Mesenchymal stem cell (in vitro differentiated cells and primary cell): Measurements from ENCODE around the gene EDEM1.
A peak's percentile ranks its signal among the peaks of the same experiment; 100 is the strongest.
"Not testable (repeated sequence)": the region's sequence is repeated elsewhere in the genome, so short reads cannot be mapped to it uniquely, and the experiment has no call there.

ENCODE experiments used
- DNase-seq: peaks from one replicate; pipeline ENCODE4 v3.0.0-alpha.2; 2013
- H2AFZ ChIP-seq: one replicate; pipeline ENCODE4 v1.6.1; 2013; ENCODE audit warnings: low read depth, mild to moderate bottlenecking, control low read depth, inconsistent platforms, low read length, moderate library complexity
- H2AK5ac ChIP-seq: 2 replicates; pipeline ENCODE4 v1.6.1; 2013; ENCODE audit warnings: low read length, moderate library complexity, mild to moderate bottlenecking, inconsistent platforms; ENCODE audit not compliant: severe bottlenecking
- H2BK120ac ChIP-seq: one replicate; pipeline ENCODE4 v1.6.1; 2013; ENCODE audit warnings: low read depth, mild to moderate bottlenecking, inconsistent platforms, low read length, moderate library complexity
- H2BK12ac ChIP-seq, 2 experiments: one replicate each; pipeline ENCODE4 v1.6.1; 2013; ENCODE audit warnings: inconsistent platforms in 2 of 2, low read length in 2 of 2, mild to moderate bottlenecking in 2 of 2, moderate library complexity in 2 of 2, control low read depth in 1 of 2
- H2BK15ac ChIP-seq: one replicate; pipeline ENCODE4 v1.6.1; 2013; ENCODE audit warnings: mild to moderate bottlenecking, low read depth, inconsistent platforms; ENCODE audit not compliant: poor library complexity, severe bottlenecking
- H2BK5ac ChIP-seq: 2 replicates; pipeline ENCODE4 v1.6.1; 2013; ENCODE audit warnings: low read depth, mild to moderate bottlenecking, low read length, control low read depth, inconsistent platforms; ENCODE audit not compliant: poor library complexity, severe bottlenecking
- H3K14ac ChIP-seq, 2 experiments: one replicate each; pipeline ENCODE4 v1.6.1; 2013; ENCODE audit warnings: inconsistent platforms in 2 of 2, low read length in 2 of 2, control low read depth in 1 of 2, mild to moderate bottlenecking in 1 of 2, moderate library complexity in 1 of 2
- H3K18ac ChIP-seq, 2 experiments: one replicate each; pipeline ENCODE4 v1.6.1; 2013; ENCODE audit warnings: inconsistent platforms in 2 of 2, low read length in 2 of 2, control low read depth in 1 of 2, low read depth in 1 of 2, mild to moderate bottlenecking in 1 of 2
- H3K23ac ChIP-seq, 2 experiments: one replicate each; pipeline ENCODE4 v1.6.1; 2013; ENCODE audit warnings: inconsistent platforms in 2 of 2, low read length in 2 of 2, mild to moderate bottlenecking in 2 of 2, moderate library complexity in 2 of 2, control low read depth in 1 of 2
- H3K27ac ChIP-seq: 2 replicates; pipeline ENCODE4 v1.5.1; 2013; ENCODE audit warnings: mild to moderate bottlenecking, moderate library complexity, low read length, control low read depth, inconsistent platforms; ENCODE audit not compliant: poor library complexity, severe bottlenecking
- H3K27me3 ChIP-seq, 2 experiments: 2 replicates each; pipeline versions ENCODE4 v1.6.1 to v1.7.0; 2013; ENCODE audit warnings: low read length in 2 of 2, mild to moderate bottlenecking in 2 of 2, moderate library complexity in 2 of 2, control low read depth in 1 of 2, inconsistent platforms in 1 of 2; ENCODE audit not compliant: control insufficient read depth in 1 of 2, insufficient read depth in 1 of 2
- H3K36me3 ChIP-seq, 2 experiments: 2 replicates each; pipeline versions ENCODE4 v1.6.1 to v1.7.0; 2013; ENCODE audit warnings: low read length in 2 of 2, control low read depth in 1 of 2, inconsistent platforms in 1 of 2, low read depth in 1 of 2, mild to moderate bottlenecking in 1 of 2; ENCODE audit not compliant: insufficient read depth in 2 of 2, control insufficient read depth in 1 of 2
- H3K4ac ChIP-seq, 2 experiments: one replicate each; pipeline ENCODE4 v1.6.1; 2013; ENCODE audit warnings: inconsistent platforms in 2 of 2, low read length in 2 of 2, mild to moderate bottlenecking in 2 of 2, moderate library complexity in 2 of 2, control low read depth in 1 of 2, low read depth in 1 of 2
- H3K4me1 ChIP-seq: 2 replicates; pipeline ENCODE4 v1.6.1; 2013; ENCODE audit warnings: low read depth, low read length, control low read depth; ENCODE audit not compliant: control insufficient read depth, insufficient read depth
- H3K4me2 ChIP-seq: 2 replicates; pipeline ENCODE4 v1.6.1; 2013; ENCODE audit warnings: low read length, mild to moderate bottlenecking, inconsistent platforms; ENCODE audit not compliant: poor library complexity, severe bottlenecking
- H3K4me3 ChIP-seq, 2 experiments: 2 replicates each; pipeline versions ENCODE4 v1.5.1 to v1.7.0; 2013; ENCODE audit warnings: low read length in 2 of 2, mild to moderate bottlenecking in 2 of 2, control low read depth in 1 of 2, low read depth in 1 of 2; ENCODE audit not compliant: insufficient read depth in 1 of 2
- H3K79me1 ChIP-seq: replicated peaks from 2 replicates; pipeline ENCODE4 v1.6.1; 2013; ENCODE audit warnings: mild to moderate bottlenecking, control low read depth, low read length, inconsistent platforms; ENCODE audit not compliant: poor library complexity, severe bottlenecking
- H3K9ac ChIP-seq: 2 replicates; pipeline ENCODE4 v1.7.0; 2013; ENCODE audit warnings: mild to moderate bottlenecking, low read length, moderate library complexity
- H3K9me3 ChIP-seq: 2 replicates; pipeline ENCODE4 v1.7.0; 2013; ENCODE audit warnings: mild to moderate bottlenecking, low read length; ENCODE audit not compliant: control insufficient read depth
- H4K8ac ChIP-seq: one replicate; pipeline ENCODE4 v1.6.1; 2013; ENCODE audit warnings: inconsistent platforms, mild to moderate bottlenecking, low read length, moderate library complexity
- H4K91ac ChIP-seq: one replicate; pipeline ENCODE4 v1.6.1; 2013; ENCODE audit warnings: mild to moderate bottlenecking, low read length, inconsistent platforms
- WGBS: methylation state at CpG from one replicate; pipeline ENCODE4 v1.1.7; 2013; ENCODE audit warnings: mixed read lengths; 5-methylcytosine and 5-hydroxymethylcytosine counted together

The EDEM1 gene

GRCh38 chr3:5183714-5184113 lies 3.8 kb upstream of the EDEM1 start:
- H3K4me2 ChIP-seq, H3K18ac ChIP-seq, H3K27ac ChIP-seq, H2BK15ac ChIP-seq, H4K8ac ChIP-seq, H3K27me3 ChIP-seq, H2BK5ac ChIP-seq, H4K91ac ChIP-seq, H2AFZ ChIP-seq, H3K4me1 ChIP-seq, H3K79me1 ChIP-seq, H3K9me3 ChIP-seq, H2AK5ac ChIP-seq, H3K4me3 ChIP-seq, H3K4ac ChIP-seq, DNase-seq, H2BK12ac ChIP-seq, H3K9ac ChIP-seq, H3K14ac ChIP-seq, H3K23ac ChIP-seq, H2BK120ac ChIP-seq: not testable (repeated sequence)
- H3K36me3 ChIP-seq = peaks cover 9 to 64% of the 10 kb centered on the region in 2 experiments
- 97% methylated on average over 8 of the region's 12 CpGs for WGBS

GRCh38 chr3:5184499-5184898 lies 3.0 kb upstream of the EDEM1 start:
- no peak overlapping the region for H4K8ac ChIP-seq
- 100% methylated on average over 6 of the region's 6 CpGs for WGBS
- H3K4me1 ChIP-seq = peaks cover 4% of the 10 kb centered on the region
- no peak overlapping the region for H2BK12ac ChIP-seq
- no peak overlapping the region for H2BK120ac ChIP-seq
- H3K9me3 ChIP-seq = no peaks in the 10 kb centered on the region
- H3K18ac ChIP-seq = no peak overlapping the region
- no peaks in the 10 kb centered on the region for H3K27me3 ChIP-seq
- H3K9ac ChIP-seq = no peak overlapping the region
- H2AK5ac ChIP-seq = no peak overlapping the region
- H3K4me3 ChIP-seq = no peak overlapping the region
- H2BK5ac ChIP-seq = no peak overlapping the region
- H3K23ac ChIP-seq = no peak overlapping the region
- H3K4ac ChIP-seq = no peak overlapping the region
- H3K79me1 ChIP-seq = peaks cover 10% of the 10 kb centered on the region
- no peak overlapping the region for H4K91ac ChIP-seq
- H3K27ac ChIP-seq = no peak overlapping the region
- peaks cover 9 to 57% of the 10 kb centered on the region in 2 experiments for H3K36me3 ChIP-seq
- H3K14ac ChIP-seq = no peak overlapping the region
- no peak overlapping the region for H3K4me2 ChIP-seq
- no peak overlapping the region for H2BK15ac ChIP-seq
- DNase-seq = no peak
- H2AFZ ChIP-seq = no peak overlapping the region

GRCh38 chr3:5185093-5185673 lies 2.3 kb upstream of the EDEM1 start:
- H3K27ac ChIP-seq = no peak overlapping the region
- peaks cover 10% of the 10 kb centered on the region for H3K79me1 ChIP-seq
- H3K36me3 ChIP-seq = peaks cover 9 to 50% of the 10 kb centered on the region in 2 experiments
- H3K4me1 ChIP-seq = peaks cover 6% of the 10 kb centered on the region
- H2AFZ ChIP-seq = no peak overlapping the region
- no peaks in the 10 kb centered on the region for H3K27me3 ChIP-seq
- no peak overlapping the region for H4K8ac ChIP-seq
- WGBS = 89% methylated on average over 1 of the region's 5 CpGs
- H2BK12ac ChIP-seq = no peak overlapping the region
- H3K4me2 ChIP-seq = no peak overlapping the region
- no peaks in the 10 kb centered on the region for H3K9me3 ChIP-seq
- no peak overlapping the region for H3K18ac ChIP-seq
- no peak overlapping the region for H3K14ac ChIP-seq
- no peak overlapping the region for H2BK5ac ChIP-seq
- no peak overlapping the region for H3K4me3 ChIP-seq
- no peak overlapping the region for H2BK15ac ChIP-seq
- no peak overlapping the region for H3K9ac ChIP-seq
- H2BK120ac ChIP-seq = no peak overlapping the region
- H3K23ac ChIP-seq = no peak overlapping the region
- H3K4ac ChIP-seq = no peak overlapping the region
- no peak overlapping the region for H4K91ac ChIP-seq
- no peak for DNase-seq
- H2AK5ac ChIP-seq = no peak overlapping the region

GRCh38 chr3:5186089-5186857 lies 1.2 kb upstream of the EDEM1 start:
- H3K4me2 ChIP-seq = no peak overlapping the region
- H3K4me3 ChIP-seq = peak overlapping the region in 1 of 2 experiments; percentile 85
- H2BK120ac ChIP-seq = no peak overlapping the region
- H3K14ac ChIP-seq = no peak overlapping the region
- 99% methylated on average over 3 of the region's 6 CpGs for whole genome bisulfite sequencing
- no peak overlapping the region for H2AFZ ChIP-seq
- H3K27me3 ChIP-seq = no peaks in the 10 kb centered on the region
- H3K9me3 ChIP-seq = no peaks in the 10 kb centered on the region
- peak; percentile 21 for DNase-seq
- H3K27ac ChIP-seq = no peak overlapping the region
- H2BK15ac ChIP-seq = no peak overlapping the region
- H3K18ac ChIP-seq = no peak overlapping the region
- peak overlapping the region; percentile 95 for H3K9ac ChIP-seq
- no peak overlapping the region for H3K4ac ChIP-seq
- H3K36me3 ChIP-seq = peaks cover 7 to 39% of the 10 kb centered on the region in 2 experiments
- H4K91ac ChIP-seq = no peak overlapping the region
- H3K4me1 ChIP-seq = peaks cover 7% of the 10 kb centered on the region
- no peak overlapping the region for H3K23ac ChIP-seq
- no peak overlapping the region for H4K8ac ChIP-seq
- H2BK12ac ChIP-seq = no peak overlapping the region
- no peak overlapping the region for H2BK5ac ChIP-seq
- no peak overlapping the region for H2AK5ac ChIP-seq
- H3K79me1 ChIP-seq = peaks cover 8% of the 10 kb centered on the region
